GM12891 (cell line): ENCODE results near the gene SIL1.

Experiments used
- POLR2A ChIP-seq: IDR thresholded peaks from 2 replicates; pipeline ENCODE4 v1.6.1; 2011; ENCODE audit warnings: low read depth, low read length, control low read depth
- POLR2AphosphoS5 ChIP-seq: IDR thresholded peaks from 2 replicates; pipeline ENCODE4 v1.6.1; 2011; ENCODE audit warnings: low read depth, low read length, control low read depth
- POU2F2 ChIP-seq: IDR thresholded peaks from 2 replicates; pipeline ENCODE4 v1.6.1; 2011; ENCODE audit warnings: low read depth, mild to moderate bottlenecking, control low read depth, low read length, moderate library complexity
- SPI1 ChIP-seq: IDR thresholded peaks from 2 replicates; pipeline ENCODE4 v1.6.1; 2011; ENCODE audit warnings: low read depth, low read length, control low read depth
- TAF1 ChIP-seq: IDR thresholded peaks from 2 replicates; pipeline ENCODE4 v1.6.1; 2011; ENCODE audit warnings: low read depth, low read length, control low read depth

- TF ChIP-seq POLR2AphosphoS5 (no peak), POLR2A (no peak), TAF1 (no peak), POU2F2 (no peak), SPI1 (peak; percentile 93)
These were observed 103.7 kb downstream of the SIL1 start for GRCh38 chr5:139094154-139095131.
